Esophagus squamous epithelium (tissue), 4 donors: Measurements from ENCODE around the gene RABL2A.
A peak's percentile ranks its signal among the peaks of the same experiment; 100 is the strongest.
"Not testable (repeated sequence)": the region's sequence is repeated elsewhere in the genome, so short reads cannot be mapped to it uniquely, and the experiment has no call there.

ENCODE experiments used
- CTCF ChIP-seq, 6 experiments: fragments of 450-650 bp in 4 of 6; fragments of 200-600 bp in 2 of 6; sonication (generic) in 2 of 6; IDR thresholded peaks; one replicate each; pipeline ENCODE4 v1.5.1; 2016 to 2019; ENCODE audit warnings: antibody characterized with exemption in 6 of 6, mild to moderate bottlenecking in 4 of 6, moderate library complexity in 4 of 6
- POLR2A ChIP-seq, 4 donors: fragments of 450-650 bp; IDR thresholded peaks; one replicate each; pipeline ENCODE4 v1.6.1; 2017; ENCODE audit warnings: antibody characterized with exemption in 4 of 4, mild to moderate bottlenecking in 4 of 4, moderate library complexity in 3 of 4

GRCh38 chr2:113583521-113584225 lies 43.4 kb upstream of the RABL2A start:
- not testable (repeated sequence) for TF ChIP-seq CTCF (IDR thresholded peaks at IDR 0.05)
- TF ChIP-seq POLR2A (IDR thresholded peaks at IDR 0.05): peak in 2 of 4 donors; percentile 42 to 51
